ENCODE measurements around the gene IMMP2L. TPM values are rescaled to one million over a fixed set of nuclear protein-coding genes. Genes with fewer than 3 reads are reported as not detected.

The IMMP2L gene
- total RNA-seq, 1 experiment from 2014 or later: 13.6 TPM

DNA sequence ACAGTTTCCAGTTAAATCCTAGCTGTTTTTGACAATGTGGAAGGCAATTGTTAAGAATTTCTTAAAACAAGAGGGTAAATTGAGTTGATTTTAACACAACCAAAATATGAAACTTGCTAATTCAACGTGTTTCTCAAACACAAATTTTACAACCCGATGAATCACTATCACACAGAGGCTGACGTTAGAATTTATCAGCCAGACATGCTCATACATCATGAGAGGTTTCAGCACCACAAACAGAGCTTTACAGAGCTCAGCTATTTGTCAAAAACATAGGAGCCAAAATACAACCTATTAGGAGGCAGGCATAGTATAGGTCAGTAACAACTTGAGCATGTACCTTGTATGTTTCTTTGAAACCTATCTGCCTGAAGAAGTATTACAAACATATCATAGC lies 435.3 kb downstream of the IMMP2L start (continued):
- TF ChIP-seq, protein P1, sequence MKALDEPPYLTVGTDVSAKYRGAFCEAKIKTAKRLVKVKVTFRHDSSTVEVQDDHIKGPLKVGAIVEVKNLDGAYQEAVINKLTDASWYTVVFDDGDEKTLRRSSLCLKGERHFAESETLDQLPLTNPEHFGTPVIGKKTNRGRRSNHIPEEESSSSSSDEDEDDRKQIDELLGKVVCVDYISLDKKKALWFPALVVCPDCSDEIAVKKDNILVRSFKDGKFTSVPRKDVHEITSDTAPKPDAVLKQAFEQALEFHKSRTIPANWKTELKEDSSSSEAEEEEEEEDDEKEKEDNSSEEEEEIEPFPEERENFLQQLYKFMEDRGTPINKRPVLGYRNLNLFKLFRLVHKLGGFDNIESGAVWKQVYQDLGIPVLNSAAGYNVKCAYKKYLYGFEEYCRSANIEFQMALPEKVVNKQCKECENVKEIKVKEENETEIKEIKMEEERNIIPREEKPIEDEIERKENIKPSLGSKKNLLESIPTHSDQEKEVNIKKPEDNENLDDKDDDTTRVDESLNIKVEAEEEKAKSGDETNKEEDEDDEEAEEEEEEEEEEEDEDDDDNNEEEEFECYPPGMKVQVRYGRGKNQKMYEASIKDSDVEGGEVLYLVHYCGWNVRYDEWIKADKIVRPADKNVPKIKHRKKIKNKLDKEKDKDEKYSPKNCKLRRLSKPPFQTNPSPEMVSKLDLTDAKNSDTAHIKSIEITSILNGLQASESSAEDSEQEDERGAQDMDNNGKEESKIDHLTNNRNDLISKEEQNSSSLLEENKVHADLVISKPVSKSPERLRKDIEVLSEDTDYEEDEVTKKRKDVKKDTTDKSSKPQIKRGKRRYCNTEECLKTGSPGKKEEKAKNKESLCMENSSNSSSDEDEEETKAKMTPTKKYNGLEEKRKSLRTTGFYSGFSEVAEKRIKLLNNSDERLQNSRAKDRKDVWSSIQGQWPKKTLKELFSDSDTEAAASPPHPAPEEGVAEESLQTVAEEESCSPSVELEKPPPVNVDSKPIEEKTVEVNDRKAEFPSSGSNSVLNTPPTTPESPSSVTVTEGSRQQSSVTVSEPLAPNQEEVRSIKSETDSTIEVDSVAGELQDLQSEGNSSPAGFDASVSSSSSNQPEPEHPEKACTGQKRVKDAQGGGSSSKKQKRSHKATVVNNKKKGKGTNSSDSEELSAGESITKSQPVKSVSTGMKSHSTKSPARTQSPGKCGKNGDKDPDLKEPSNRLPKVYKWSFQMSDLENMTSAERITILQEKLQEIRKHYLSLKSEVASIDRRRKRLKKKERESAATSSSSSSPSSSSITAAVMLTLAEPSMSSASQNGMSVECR (CRISPR knock-in tag; IDR thresholded peaks at IDR 0.05; ENCODE audit: borderline replicate concordance): no peak
- no peak for TF ChIP-seq ZNF396 (CRISPR knock-in tag; IDR thresholded peaks at IDR 0.05; ENCODE audit: borderline replicate concordance)

DNA sequence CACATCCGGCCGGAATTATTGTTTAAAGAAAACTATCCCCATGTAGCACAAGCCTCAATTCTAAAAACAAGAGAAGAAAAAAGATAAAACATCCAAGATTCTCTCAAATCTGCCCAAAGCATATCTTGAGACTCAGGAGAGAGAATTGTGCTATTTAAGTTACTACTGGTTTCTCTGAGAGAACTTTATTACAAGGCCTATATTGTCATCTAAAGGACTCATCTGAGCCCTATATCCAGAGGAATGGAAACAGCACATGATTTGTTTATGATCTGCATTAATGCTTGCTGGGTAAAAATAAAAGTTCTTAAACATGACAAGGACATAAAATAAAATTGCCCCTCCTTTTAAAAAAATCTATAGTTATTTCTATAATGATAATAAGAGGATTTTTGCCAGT lies 446.3 kb downstream of the IMMP2L start:
- H3K27me3 Mint-ChIP-seq (ENCODE audit: low read depth): no peaks in the 10 kb centered on the region
- no peaks in the 10 kb centered on the region for H3K9me3 Mint-ChIP-seq
- peaks cover 18% of the 10 kb centered on the region for H3K4me1 Mint-ChIP-seq
- POLR2A ChIA-PET: no interaction called here
- DNase-seq (ENCODE audit: low spot score) (no peak), ATAC-seq (no peak)
- H3K36me3 Mint-ChIP-seq: no peaks in the 10 kb centered on the region
- CTCF ChIA-PET: no interaction called here
- no peak overlapping the region for H3K27ac Mint-ChIP-seq
- TF ChIP-seq ZNF232 (CRISPR knock-in tag; IDR thresholded peaks at IDR 0.05) (no peak), ATF1 (CRISPR knock-in tag; IDR thresholded peaks at IDR 0.05) (no peak), JUN (CRISPR knock-in tag; IDR thresholded peaks at IDR 0.05) (no peak), TP53 (CRISPR knock-in tag; IDR thresholded peaks at IDR 0.05) (no peak)
- TF ChIP-seq, protein P2, sequence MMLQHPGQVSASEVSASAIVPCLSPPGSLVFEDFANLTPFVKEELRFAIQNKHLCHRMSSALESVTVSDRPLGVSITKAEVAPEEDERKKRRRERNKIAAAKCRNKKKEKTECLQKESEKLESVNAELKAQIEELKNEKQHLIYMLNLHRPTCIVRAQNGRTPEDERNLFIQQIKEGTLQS (CRISPR knock-in tag; conservative IDR thresholded peaks at IDR 0.05): no peak
- TF ChIP-seq, protein P3, sequence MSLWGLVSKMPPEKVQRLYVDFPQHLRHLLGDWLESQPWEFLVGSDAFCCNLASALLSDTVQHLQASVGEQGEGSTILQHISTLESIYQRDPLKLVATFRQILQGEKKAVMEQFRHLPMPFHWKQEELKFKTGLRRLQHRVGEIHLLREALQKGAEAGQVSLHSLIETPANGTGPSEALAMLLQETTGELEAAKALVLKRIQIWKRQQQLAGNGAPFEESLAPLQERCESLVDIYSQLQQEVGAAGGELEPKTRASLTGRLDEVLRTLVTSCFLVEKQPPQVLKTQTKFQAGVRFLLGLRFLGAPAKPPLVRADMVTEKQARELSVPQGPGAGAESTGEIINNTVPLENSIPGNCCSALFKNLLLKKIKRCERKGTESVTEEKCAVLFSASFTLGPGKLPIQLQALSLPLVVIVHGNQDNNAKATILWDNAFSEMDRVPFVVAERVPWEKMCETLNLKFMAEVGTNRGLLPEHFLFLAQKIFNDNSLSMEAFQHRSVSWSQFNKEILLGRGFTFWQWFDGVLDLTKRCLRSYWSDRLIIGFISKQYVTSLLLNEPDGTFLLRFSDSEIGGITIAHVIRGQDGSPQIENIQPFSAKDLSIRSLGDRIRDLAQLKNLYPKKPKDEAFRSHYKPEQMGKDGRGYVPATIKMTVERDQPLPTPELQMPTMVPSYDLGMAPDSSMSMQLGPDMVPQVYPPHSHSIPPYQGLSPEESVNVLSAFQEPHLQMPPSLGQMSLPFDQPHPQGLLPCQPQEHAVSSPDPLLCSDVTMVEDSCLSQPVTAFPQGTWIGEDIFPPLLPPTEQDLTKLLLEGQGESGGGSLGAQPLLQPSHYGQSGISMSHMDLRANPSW (CRISPR knock-in tag; conservative IDR thresholded peaks at IDR 0.05; ENCODE audit: low read depth): no peak
- H3K4me3 Mint-ChIP-seq: no peak overlapping the region

DNA sequence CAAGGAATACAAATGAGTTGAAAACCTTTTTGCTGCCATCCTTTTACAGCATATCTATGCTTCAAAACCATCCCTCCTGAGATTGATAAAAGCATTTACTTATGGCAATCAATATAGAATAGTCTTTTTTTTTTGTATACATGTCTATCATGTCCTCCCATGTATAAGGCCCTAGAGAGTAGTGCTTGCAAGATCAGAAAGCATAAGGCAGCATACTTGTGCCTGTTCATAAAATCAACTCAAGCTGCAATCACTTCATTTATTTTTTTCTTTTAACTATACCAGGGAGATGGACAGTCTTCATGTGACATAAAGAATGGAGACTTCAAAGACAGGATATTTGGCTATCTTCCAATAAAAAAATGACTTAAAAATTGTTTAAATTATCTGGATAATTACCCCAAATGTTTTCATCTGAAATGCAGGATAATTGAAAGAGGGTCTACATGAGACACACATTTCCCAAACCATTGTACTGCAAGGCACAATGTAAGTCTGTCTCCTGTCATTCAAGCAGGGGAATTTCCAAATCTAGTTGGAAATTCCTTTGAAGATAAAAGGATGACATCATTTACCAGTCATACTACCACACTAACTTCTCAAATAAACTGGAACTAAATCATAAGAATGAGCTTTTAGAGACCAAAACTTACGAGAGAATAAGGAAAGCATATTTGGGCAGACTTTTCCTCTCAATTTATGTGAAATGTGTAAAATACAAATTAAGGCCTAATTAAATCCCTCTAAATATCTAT lies 448.9 kb downstream of the IMMP2L start:
- ATAC-seq: no peak
- no peaks in the 10 kb centered on the region for H3K36me3 Mint-ChIP-seq
- no peak overlapping the region for H3K4me3 Mint-ChIP-seq
- H3K27me3 Mint-ChIP-seq (ENCODE audit: low read depth): no peaks in the 10 kb centered on the region
- ChIA-PET POLR2A (no interaction called here), CTCF (no interaction called here)
- TF ChIP-seq, protein P4, sequence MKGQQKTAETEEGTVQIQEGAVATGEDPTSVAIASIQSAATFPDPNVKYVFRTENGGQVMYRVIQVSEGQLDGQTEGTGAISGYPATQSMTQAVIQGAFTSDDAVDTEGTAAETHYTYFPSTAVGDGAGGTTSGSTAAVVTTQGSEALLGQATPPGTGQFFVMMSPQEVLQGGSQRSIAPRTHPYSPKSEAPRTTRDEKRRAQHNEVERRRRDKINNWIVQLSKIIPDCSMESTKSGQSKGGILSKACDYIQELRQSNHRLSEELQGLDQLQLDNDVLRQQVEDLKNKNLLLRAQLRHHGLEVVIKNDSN (CRISPR knock-in tag; IDR thresholded peaks at IDR 0.05): no peak
- no peak for TF ChIP-seq GTF2I (CRISPR knock-in tag; conservative IDR thresholded peaks at IDR 0.05)
- no peak for TF ChIP-seq NFE2L1 (CRISPR knock-in tag; IDR thresholded peaks at IDR 0.05)
- peaks cover 3% of the 10 kb centered on the region for H3K4me1 Mint-ChIP-seq
- H3K27ac Mint-ChIP-seq: no peak overlapping the region
- no peak for DNase-seq (ENCODE audit: low spot score)
- H3K9me3 Mint-ChIP-seq: no peaks in the 10 kb centered on the region

DNA sequence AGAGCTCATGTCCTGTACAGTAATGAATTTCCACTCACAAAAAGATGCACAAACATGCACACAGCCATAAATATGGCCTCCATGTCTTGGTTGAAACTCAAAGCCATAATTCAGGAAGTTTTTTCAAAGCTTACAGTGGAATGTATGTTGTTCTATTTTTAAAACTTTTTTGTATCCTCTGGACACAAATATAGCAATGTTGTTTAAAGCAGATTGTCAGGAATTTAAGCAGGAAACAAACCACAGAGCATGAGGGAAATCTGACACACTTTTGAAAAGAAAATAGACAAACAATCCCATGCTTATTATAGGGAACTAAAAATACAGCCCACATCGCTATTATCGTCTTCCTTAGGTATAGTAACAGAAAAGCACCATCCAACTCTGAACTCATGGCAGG lies 449.9 kb downstream of the IMMP2L start:
- no peak for DNase-seq (ENCODE audit: low spot score)

More for the DNA sequence above, 449.9 kb downstream of the IMMP2L start:
- Mint-ChIP-seq H3K27me3 (ENCODE audit: low read depth) (no peaks in the 10 kb centered on the region), H3K36me3 (no peaks in the 10 kb centered on the region), H3K27ac (no peak overlapping the region; the same call in 1 of the 2 replicates), H3K9me3 (no peaks in the 10 kb centered on the region), H3K4me3 (no peak overlapping the region), H3K4me1 (no peaks in the 10 kb centered on the region; the same call in 1 of the 2 replicates)
- no peak for TF ChIP-seq CREB1 (CRISPR knock-in tag; IDR thresholded peaks at IDR 0.05)
- no peak for TF ChIP-seq GRHL2 (CRISPR knock-in tag; IDR thresholded peaks at IDR 0.05; ENCODE audit: insufficient replicate concordance, severe bottlenecking)
- no peak for TF ChIP-seq MXD4 (CRISPR knock-in tag; IDR thresholded peaks at IDR 0.05; ENCODE audit: borderline replicate concordance)
- CTCF ChIA-PET: no interaction called here
- ATAC-seq: no peak
- POLR2A ChIA-PET: interaction anchor here (0.5 kb wide), 1 partner anchor 99 kb away, joined by 3 read pairs; no protein-coding TSS in a partner anchor

Measured in WTC11 (cell line).